Measurements from ENCODE around the gene TMEM82.

DNA sequence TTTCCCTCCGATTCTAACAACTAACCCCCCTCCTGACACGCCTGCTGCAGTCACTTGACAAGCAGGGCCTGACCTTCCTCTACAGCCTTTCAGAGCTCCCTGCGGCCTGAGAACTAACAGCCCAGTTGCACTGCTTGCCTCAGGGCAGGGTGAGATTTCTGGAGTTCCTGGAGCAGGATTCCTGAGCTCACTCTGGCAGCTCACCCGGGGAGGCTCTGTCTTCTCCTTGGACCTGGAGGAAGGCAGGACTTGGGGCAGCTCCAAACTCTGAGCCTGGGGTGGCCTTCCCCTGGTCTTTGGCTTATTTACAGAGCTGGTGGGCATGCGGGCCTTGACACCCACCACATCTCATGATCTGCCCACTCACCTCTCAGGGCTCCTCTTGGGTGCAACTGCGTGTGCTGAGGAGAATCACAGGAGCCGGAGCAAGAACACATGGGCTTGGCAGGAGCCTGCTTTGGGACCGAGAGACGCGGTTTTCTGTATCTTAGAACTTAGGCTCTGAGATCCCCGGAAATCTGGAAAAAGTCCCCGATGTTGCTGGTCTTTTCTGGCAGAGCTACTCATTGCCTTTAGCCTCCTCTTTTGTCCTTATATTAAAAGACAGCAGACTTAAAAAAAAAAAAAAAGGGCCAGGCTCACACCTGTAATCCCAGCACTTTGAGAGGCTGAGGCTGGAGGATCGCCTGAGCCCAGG, 19.3 kb upstream of the TMEM82 start:
- TF ChIP-seq CTCF (IDR thresholded peaks at IDR 0.05; ENCODE audit: low read length), result no peak
- no peak for TF ChIP-seq EZH2 (IDR thresholded peaks at IDR 0.05; ENCODE audit: borderline replicate concordance, low read length)

Data from OCI-LY1 (cell line).